Endodermal cell (in vitro differentiated cells): ENCODE measurements around the gene PMEPA1. TPM values are rescaled to one million over a fixed set of nuclear protein-coding genes. Genes with fewer than 3 reads are reported as not detected.

Source experiments
- DNase-seq: peaks from one replicate; pipeline ENCODE4 v3.0.0-alpha.2; 2017
- H3K27ac ChIP-seq: 2 replicates; pipeline ENCODE4 v1.5.1; 2013; ENCODE audit warnings: mild to moderate bottlenecking, low read depth, low read length, moderate library complexity
- H3K27me3 ChIP-seq: 2 replicates; pipeline ENCODE4 v1.6.1; 2013; ENCODE audit warnings: mild to moderate bottlenecking, low read length, moderate library complexity; ENCODE audit not compliant: insufficient read depth, control insufficient read depth, poor library complexity, severe bottlenecking
- H3K36me3 ChIP-seq: 2 replicates; pipeline ENCODE4 v1.7.0; 2013; ENCODE audit warnings: mild to moderate bottlenecking, low read length, moderate library complexity; ENCODE audit not compliant: control insufficient read depth, insufficient read depth
- H3K4me1 ChIP-seq: one replicate; pipeline ENCODE4 v1.7.0; 2013; ENCODE audit warnings: low read length; ENCODE audit not compliant: control insufficient read depth, insufficient read depth
- H3K4me3 ChIP-seq: 2 replicates; pipeline ENCODE4 v1.5.1; 2013; ENCODE audit warnings: mild to moderate bottlenecking, low read length, moderate library complexity
- H3K9ac ChIP-seq: 2 replicates; pipeline ENCODE4 v1.6.1; 2013; ENCODE audit warnings: mild to moderate bottlenecking, low read length, moderate library complexity; ENCODE audit not compliant: poor library complexity, severe bottlenecking; ENCODE audit errors: extremely low read depth
- H3K9me3 ChIP-seq: 2 replicates; pipeline ENCODE4 v1.6.1; 2013; ENCODE audit warnings: mild to moderate bottlenecking, low read length, moderate library complexity; ENCODE audit not compliant: control insufficient read depth
- H3K27ac Mint-ChIP-seq: 2 replicates; pipeline ENCODE4 v1.8.0; 2020; ENCODE audit warnings: mixed read lengths
- H3K27me3 Mint-ChIP-seq: 2 replicates; pipeline ENCODE4 v1.8.0; 2021; ENCODE audit warnings: mild to moderate bottlenecking, mixed read lengths; ENCODE audit not compliant: insufficient read depth
- H3K36me3 Mint-ChIP-seq: 2 replicates; pipeline ENCODE4 v1.8.0; 2020; ENCODE audit warnings: low read depth, mixed read lengths
- H3K4me1 Mint-ChIP-seq: 2 replicates; pipeline ENCODE4 v1.8.0; 2020; ENCODE audit warnings: mixed read lengths
- H3K4me3 Mint-ChIP-seq: 2 replicates; pipeline ENCODE4 v1.8.0; 2020; ENCODE audit warnings: mild to moderate bottlenecking, moderate library complexity, mixed read lengths
- H3K9me3 Mint-ChIP-seq: 2 replicates; pipeline ENCODE4 v1.8.0; 2020; ENCODE audit warnings: mild to moderate bottlenecking, mixed read lengths
- CTCF ChIP-seq: fragments of 200-600 bp; sonication (generic); conservative IDR thresholded peaks from 2 replicates; pipeline ENCODE4 v1.5.0; 2021; ENCODE audit warnings: antibody characterized with exemption, mild to moderate bottlenecking
- WGBS, 2 experiments: methylation state at CpG; one replicate each; pipeline versions ENCODE4 v1.1.5 to v1.1.7; 2013; ENCODE audit warnings: missing lambda C conversion rate in 2 of 2, mixed read lengths in 1 of 2; ENCODE audit not compliant: insufficient coverage in 1 of 2, insufficient read length in 1 of 2; 5-methylcytosine and 5-hydroxymethylcytosine counted together
- total RNA-seq, 2 donors: library from RNA; stranded (reverse); fragmentation: NEBNext Ultra II Directional in 1 of 2; extraction: Animal tissue kit (Norgen Biotek cat#: 25700) in 1 of 2; gene quantifications; 2 replicates in 1 of 2; 3 replicates in 1 of 2; pipeline ENCODE4 v1.2.1, GENCODE V29; 2021

Gene PMEPA1
- total RNA-seq, 2 donors from 2014 or later, result 18.8 to 37.4 TPM

- peaks cover 5% of the 10 kb centered on the region for H3K36me3 Mint-ChIP-seq
- Histone ChIP-seq H3K4me1 (peaks cover 15% of the 10 kb centered on the region), H3K36me3 (peaks cover 62% of the 10 kb centered on the region), H3K9me3 (no peaks in the 10 kb centered on the region), H3K27ac (no peak overlapping the region), H3K9ac (no peak overlapping the region), H3K27me3 (no peaks in the 10 kb centered on the region), H3K4me3 (no peak overlapping the region)
- DNase-seq, result no peak
- no peak overlapping the region for H3K27ac Mint-ChIP-seq
- peaks cover 27% of the 10 kb centered on the region for H3K4me1 Mint-ChIP-seq
- H3K27me3 Mint-ChIP-seq, result no peaks in the 10 kb centered on the region
- 94 to 97% methylated on average over 5 to 8 of the region's 8 CpGs for WGBS, 2 experiments
- H3K4me3 Mint-ChIP-seq, result no peak overlapping the region
- no peak for TF ChIP-seq CTCF
- H3K9me3 Mint-ChIP-seq, result no peaks in the 10 kb centered on the region
These were observed 10.4 kb downstream of the PMEPA1 start for GRCh38 chr20:57699395-57699794.

DNA sequence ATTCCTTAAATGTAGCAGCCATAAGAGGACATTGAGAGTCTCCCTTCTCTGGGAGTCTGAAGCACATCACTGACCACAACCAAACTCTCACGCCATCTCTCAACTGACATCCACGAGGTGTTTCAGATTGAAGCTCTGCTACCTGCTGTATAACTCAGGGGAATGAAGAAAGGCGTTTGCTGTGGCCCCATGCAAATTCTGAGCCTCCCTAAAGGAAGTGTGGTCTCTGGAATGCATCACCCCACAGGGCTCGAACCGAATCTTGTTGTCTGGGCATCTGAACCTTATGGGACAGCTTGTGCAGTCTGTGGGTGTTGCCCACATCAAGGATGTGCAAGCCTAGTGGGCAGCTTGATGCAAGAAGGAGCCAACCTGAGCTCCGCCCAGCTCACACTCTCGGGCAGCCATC, 10.9 kb downstream of the PMEPA1 start:
- Histone ChIP-seq H3K36me3 (peaks cover 62% of the 10 kb centered on the region), H3K27ac (no peak overlapping the region), H3K9me3 (no peaks in the 10 kb centered on the region), H3K4me1 (peaks cover 10% of the 10 kb centered on the region), H3K4me3 (no peak overlapping the region), H3K9ac (no peak overlapping the region), H3K27me3 (no peaks in the 10 kb centered on the region)
- H3K9me3 Mint-ChIP-seq, result no peaks in the 10 kb centered on the region
- DNase-seq, result no peak
- no peak overlapping the region for H3K27ac Mint-ChIP-seq
- no peaks in the 10 kb centered on the region for H3K27me3 Mint-ChIP-seq
- H3K36me3 Mint-ChIP-seq, result peaks cover 3% of the 10 kb centered on the region
- no peak for TF ChIP-seq CTCF
- H3K4me3 Mint-ChIP-seq, result no peak overlapping the region
- peaks cover 27% of the 10 kb centered on the region for H3K4me1 Mint-ChIP-seq
- 88 to 94% methylated on average over 5 to 7 of the region's 7 CpGs for WGBS, 2 experiments

GRCh38 chr20:57698116-57698866, 11.5 kb downstream of the PMEPA1 start:
- Mint-ChIP-seq H3K4me3 (no peak overlapping the region), H3K4me1 (peaks cover 28% of the 10 kb centered on the region), H3K27me3 (no peaks in the 10 kb centered on the region), H3K36me3 (no peaks in the 10 kb centered on the region), H3K9me3 (no peaks in the 10 kb centered on the region), H3K27ac (peak overlapping the region; percentile 70)
- H3K4me3 ChIP-seq, result no peak overlapping the region
- DNase-seq, result no peak
- no peak overlapping the region for H3K9ac ChIP-seq
- no peaks in the 10 kb centered on the region for H3K9me3 ChIP-seq
- H3K27me3 ChIP-seq, result no peaks in the 10 kb centered on the region
- WGBS, 2 experiments, result 94 to 95% methylated on average over 10 to 17 of the region's 17 CpGs
- no peak overlapping the region for H3K27ac ChIP-seq
- H3K4me1 ChIP-seq, result peaks cover 7% of the 10 kb centered on the region
- TF ChIP-seq CTCF, result no peak
- peaks cover 58% of the 10 kb centered on the region for H3K36me3 ChIP-seq
